HG02642 (cell line): Measurements from ENCODE around the gene SCNN1B.
"Not testable (repeated sequence)": the region's sequence is repeated elsewhere in the genome, so short reads cannot be mapped to it uniquely, and the experiment has no call there.

Experiments
- ATAC-seq: cut with Tn5 transposase; IDR thresholded peaks from one replicate; pipeline ENCODE4 v1.9.1; 2021; ENCODE audit warnings: mild to moderate bottlenecking; ENCODE audit not compliant: unreplicated experiment, poor library complexity

SCNN1B gene

GRCh38 chr16:23302045-23302956, at the start of gene SCNN1B:
SCNN1B (plus strand) TSS chr16:23302302; CDS start chr16:23348600, 46,298 bp downstream.
- ATAC-seq = no peak

DNA sequence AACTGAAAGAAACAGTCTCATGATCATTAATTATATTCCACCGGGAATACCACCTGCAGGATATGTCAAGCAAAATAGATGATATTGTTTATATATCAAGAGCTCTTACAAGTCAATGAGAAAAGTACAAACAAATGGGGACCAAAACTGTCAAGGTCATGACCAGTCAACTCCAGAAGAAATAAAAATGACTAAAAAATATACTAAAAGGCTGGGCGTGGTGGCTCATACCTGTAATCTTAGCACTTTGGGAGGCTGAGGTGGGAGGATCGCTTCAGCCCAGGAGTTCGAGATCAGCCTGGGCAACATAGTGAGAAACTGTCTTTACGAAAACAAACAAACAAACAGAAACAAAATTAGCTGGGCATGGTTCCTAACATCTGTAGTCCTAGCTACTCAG, 49.8 kb upstream of the SCNN1B start:
- ATAC-seq = no peak

DNA sequence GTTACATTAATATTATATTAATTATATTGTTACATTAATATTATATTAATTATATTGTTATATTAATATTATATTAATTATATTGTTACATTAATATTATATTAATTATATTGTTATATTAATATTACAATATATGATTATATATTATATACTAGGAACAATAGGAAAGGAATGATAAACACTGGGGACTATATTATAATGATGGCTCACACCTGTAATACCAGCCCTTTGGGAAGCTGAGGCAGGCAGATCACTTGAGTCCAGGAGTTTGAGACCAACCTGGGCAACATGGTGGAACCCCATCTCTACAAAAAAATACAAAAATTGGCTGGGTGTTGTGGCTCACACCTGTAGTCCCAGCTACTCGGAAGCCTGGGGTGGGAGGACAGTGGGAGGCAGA, 48.5 kb upstream of the SCNN1B start:
- not testable (repeated sequence) for ATAC-seq

DNA sequence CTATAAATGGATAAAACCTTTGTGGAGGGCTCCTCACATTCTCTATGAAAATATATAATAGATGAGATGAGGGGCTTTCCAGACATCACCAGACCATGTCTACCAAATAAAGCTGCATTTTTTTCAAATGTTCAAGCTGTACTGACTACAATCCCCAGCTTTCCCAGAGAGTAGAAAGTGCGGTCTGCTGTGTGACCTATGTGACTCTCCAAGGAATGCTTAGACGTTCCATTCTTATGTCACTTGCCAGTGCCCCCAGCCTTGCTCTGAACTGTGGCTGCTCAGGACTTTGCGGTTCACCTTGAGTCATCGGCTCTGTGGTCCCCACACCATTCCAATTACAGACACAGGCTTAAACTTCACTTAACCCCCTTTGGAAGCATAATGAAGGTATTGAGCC, 47.8 kb upstream of the SCNN1B start:
- no peak for ATAC-seq

GRCh38 chr16:23255000-23255399, 47.1 kb upstream of the SCNN1B start:
- ATAC-seq = no peak

DNA sequence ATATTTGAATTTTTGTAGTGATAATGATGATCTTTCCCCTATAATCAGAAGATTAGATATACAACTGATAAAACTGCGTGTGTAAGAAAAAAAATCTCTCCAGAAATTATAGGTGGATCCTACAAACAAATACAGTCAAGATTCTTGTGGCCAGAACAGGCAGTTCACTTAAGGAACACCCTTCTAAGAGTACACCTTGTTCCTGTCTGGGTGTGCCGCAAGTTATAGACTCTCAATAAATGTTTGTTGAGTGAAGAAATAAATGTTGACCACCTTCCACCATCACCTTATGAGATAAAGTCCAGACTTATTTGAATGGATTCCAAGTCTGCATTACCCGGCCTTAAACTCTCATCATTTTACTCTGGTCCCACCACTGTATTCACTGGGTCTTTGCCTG, 45.7 kb upstream of the SCNN1B start:
- ATAC-seq = no peak

DNA sequence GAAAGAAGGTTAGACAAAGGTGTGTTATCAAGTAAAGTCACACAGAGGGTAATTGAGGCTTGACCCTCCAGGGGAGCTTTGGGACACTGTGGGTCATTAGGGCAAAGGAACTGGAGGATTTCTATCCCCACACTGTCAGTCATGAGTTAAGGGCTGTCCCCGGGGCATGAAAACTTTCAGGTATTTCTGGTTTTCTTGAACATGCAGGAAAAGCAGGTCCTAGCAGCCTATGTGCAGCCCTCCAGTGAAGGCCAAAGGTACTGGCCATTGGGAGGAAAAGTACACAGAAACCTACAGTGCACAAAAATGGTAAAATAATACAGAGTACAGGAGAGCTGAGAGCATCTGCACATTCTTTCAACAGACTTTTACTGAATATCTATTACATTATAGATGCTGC, 44.4 kb upstream of the SCNN1B start:
- no peak for ATAC-seq

DNA sequence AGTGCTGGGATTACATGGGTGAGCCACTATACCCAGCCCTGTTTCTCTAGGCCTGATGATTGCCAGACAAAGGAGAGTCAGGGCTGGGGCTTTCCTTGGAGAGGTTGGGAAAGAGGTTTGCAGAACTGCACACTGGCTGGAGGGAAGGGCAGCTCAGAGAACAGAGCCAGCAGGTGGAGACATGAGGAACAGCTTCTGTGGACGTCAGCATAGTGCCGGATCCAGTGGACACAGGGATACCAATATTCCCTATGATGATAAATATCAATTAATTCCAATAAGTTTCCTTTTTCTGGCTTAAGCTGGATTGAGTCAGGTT, 43.2 kb upstream of the SCNN1B start:
- ATAC-seq = no peak

GRCh38 chr16:23267647-23268046, 34.5 kb upstream of the SCNN1B start:
- ATAC-seq = no peak

GRCh38 chr16:23268561-23268960, 33.5 kb upstream of the SCNN1B start:
- ATAC-seq = no peak

- no peak for ATAC-seq
Measured at GRCh38 chr16:23269248-23269953, 32.7 kb upstream of the SCNN1B start.

- ATAC-seq = no peak
Measured at GRCh38 chr16:23270654-23271053, 31.4 kb upstream of the SCNN1B start.

- ATAC-seq = no peak
Measured at GRCh38 chr16:23274968-23275367, 27.1 kb upstream of the SCNN1B start.

DNA sequence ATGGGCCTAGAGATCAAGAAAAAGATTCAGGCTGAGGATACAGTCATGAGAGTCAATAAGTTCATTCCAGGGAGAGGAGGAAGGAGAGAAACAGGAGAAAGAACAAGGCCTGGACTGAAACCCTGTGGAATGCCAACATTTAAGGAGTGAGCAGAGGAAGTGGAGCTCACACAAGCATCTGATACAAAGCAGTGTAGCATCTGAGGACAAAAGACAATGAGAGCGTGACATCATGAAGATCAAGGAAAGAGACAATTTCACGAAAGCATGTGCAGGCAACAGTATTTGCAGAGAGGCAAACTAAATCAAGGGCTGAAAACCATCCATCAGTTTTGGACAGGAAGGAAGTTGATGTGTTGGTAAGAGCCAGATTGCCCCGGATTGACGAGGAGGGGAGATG, 25.3 kb upstream of the SCNN1B start:
- ATAC-seq = no peak

DNA sequence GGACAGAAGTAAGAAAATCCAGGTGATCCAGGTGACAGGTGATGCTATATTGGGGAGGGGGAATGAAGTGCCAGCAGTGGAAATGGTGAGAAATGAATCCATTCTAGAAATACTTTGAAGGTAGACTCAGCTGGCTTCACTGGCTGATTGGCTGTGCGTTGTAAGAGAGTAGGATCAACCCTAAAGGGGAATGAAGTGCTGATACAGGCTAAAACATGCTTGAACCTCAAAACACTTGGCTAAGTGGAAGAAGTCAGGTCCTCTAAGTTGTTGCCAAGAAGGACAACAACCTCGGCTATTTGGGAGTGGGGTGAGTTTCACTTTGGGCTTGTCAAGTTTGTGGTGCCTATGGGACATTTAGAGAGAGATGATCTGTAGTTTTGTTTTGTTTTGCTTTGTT, 24.1 kb upstream of the SCNN1B start:
- ATAC-seq = no peak

GRCh38 chr16:23279721-23280153, 22.4 kb upstream of the SCNN1B start:
- ATAC-seq = no peak

DNA sequence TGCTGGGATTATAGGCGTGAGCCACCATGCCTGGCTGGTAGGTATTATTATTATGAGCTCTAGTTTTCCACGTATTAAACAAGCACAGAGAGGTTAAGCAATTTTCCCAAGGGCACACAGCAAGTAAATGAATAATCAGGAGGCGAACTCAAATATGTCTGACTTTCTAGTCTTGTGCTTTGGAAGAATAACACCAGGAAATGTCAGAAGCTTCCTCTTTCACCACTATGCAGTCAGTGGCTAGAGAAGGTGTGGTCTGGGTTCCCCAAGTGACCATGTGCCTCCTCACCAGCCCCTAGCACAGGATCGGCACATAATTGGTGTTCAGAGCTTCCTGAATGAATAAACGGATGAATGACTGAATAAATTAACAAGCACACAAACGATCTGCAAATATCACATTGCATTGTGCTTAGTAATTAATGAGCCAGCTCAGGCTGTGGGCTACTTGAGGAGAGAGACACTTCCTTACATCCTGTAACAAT, 21.6 kb upstream of the SCNN1B start:
- ATAC-seq = no peak

GRCh38 chr16:23282568-23282967, 19.5 kb upstream of the SCNN1B start:
- no peak for ATAC-seq

DNA sequence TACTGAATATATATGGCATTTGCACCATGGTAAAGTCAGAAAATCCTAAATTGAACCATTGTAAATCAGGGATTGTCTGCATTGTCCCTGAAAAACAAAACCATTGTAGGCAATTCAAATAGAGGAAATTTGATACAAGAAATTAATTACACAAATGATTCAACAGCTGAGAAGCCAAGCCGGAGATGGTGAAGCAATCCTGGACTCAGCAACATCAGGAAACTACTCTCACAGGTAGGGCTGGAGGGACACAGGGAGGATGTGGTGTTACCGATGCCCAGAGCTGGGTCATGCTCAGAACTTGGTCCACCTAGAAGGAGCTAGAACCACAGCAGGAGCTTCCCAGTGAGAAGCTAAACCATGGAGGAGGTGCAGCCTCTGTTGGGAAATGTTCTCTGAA, 18.5 kb upstream of the SCNN1B start:
- no peak for ATAC-seq

GRCh38 chr16:23284584-23284983, 17.5 kb upstream of the SCNN1B start:
- ATAC-seq = no peak

- no peak for ATAC-seq
Measured at GRCh38 chr16:23286131-23286532, 16.0 kb upstream of the SCNN1B start.

GRCh38 chr16:23288209-23288608, 13.9 kb upstream of the SCNN1B start:
- no peak for ATAC-seq
